ENCODE results near the gene SKIL.
A peak's percentile ranks its signal among the peaks of the same experiment; 100 is the strongest.

The SKIL gene

DNA sequence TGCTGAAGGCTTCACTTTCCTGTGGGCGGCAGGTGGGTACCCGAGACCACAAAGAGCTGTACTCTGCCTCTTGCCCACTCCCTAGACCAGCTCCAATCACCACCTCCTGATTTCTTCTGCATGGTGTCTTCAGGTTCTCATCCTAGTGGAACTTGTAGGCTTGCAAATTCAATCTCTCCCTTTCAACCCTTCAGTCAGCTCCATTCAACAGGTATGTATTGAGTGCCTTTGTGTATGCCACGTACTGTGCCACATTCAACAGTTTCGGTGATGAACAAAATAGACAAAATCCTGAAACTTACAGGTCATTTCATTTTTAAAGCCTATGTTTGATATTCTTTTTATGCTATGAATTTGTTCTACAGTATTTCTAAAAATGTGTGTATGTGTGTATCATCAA lies 55.8 kb downstream of the SKIL start:
- DNase-seq, result no peak

DNA sequence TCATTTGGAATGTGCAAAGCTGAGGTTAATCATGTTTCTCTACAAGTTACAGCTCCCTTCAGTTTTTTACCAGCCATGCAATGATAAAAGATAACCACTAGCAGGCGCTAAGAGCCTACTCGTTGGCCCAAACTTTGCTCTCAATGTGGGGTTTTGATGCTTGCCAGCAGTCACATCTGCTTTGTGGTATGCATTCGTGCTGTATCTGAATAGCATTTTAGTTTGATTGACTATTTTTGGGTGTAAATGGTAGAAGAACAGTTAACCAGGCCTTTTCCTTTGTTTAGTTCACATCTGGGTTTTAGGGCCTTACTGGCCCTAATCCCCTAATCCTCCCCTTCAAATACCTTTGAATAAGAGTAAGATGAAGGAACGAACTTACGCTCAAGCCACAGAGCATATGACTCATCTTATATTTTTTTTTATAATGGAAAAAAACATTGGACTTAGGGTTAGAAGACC lies 56.7 kb downstream of the SKIL start:
- DNase-seq, result no peak

DNA sequence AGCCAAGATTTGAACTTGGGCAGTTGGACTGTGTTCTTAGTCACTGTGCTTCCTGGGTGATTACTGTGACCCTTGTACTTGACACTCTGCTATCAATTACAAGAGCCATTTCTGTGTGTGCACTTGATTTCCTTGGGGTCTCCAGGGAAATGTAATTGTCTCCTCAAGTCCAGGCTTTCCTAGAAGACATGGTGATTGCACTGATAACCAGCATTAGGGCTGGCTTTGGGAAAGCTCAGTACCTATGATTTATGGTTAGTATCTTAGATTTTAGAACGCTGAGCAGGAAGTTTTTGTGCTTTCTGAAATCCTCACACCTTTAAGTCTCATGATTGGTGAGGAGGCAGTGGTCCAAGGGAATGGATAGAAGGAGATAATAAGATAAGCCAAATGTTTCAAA lies 59.6 kb downstream of the SKIL start:
- DNase-seq, result no peak

DNA sequence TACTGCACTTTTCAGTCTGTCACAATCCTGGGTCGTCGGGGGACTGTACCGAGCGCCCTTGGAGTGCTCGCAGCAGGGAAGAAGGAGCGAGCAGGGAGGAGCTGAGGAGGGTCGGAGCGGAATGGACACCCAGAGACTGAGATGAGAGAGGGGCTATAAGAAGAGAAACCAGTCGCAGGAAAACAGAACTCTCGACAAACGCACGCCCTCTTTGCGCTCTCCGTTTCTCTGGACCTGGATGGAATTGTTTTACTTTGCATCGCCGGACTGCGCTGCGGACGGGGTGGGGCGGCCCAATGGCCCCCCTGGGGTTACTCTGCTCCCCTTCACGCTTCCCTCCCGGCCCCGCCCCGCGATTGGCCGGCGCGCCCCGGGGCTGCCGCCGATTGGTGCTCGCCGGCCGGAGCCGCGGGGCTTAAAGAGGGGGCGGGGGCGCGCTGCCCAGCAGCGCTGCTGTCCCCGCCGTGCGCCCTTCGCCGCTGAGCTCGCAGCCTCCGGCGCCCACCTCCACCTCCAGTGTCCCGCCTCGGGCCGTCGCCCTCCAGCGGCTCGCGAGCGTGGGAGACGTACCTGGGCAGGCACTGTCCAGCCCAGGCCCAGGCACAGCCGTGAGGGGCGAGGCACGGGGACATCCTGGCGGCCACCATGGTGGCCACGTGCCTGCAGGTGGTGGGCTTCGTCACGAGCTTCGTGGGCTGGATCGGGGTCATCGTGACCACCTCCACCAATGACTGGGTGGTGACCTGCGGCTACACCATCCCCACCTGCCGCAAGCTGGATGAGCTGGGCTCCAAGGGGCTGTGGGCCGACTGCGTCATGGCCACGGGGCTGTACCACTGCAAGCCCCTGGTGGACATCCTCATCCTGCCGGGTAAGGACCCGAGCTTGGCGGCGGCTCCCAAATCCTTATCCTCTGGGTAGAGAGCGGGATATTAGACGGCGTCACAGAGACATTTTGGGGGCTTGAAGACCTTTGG lies 61.2 kb downstream of the SKIL start, which contains the start of gene CLDN11:
Gene CLDN11 (plus strand): TSS at position 447 of the 977 bp plus-strand sequence. CDS start 199 bp downstream, at position 646.
- peak; percentile 50 for DNase-seq

DNA sequence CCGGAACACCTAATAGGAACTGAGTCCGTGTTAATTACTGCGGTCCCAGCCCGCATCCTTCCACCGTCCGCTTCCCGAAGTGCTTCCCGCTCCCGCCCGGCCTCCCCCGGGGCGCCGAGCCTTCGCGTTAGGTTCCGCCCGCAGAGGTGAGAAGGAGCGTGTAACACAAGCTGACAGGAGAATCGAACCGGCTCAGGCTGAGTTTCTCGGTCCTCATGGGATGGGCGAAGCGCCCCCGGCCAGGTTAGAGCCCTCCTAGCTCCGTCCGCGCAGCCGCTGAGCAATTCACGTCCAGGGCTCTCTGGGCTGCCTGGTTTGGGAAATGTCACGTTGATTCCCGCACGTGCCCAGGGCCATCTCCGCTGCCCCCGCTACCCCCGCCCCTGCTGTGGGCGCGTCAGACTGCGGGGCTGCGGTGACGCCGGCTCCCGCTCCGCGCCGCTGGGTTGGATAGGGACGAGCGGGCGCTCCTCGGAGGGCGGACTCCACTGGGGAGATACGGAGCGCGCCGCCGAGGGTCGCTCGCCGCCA lies 62.1 kb downstream of the SKIL start:
- DNase-seq, result peak; percentile 54

DNA sequence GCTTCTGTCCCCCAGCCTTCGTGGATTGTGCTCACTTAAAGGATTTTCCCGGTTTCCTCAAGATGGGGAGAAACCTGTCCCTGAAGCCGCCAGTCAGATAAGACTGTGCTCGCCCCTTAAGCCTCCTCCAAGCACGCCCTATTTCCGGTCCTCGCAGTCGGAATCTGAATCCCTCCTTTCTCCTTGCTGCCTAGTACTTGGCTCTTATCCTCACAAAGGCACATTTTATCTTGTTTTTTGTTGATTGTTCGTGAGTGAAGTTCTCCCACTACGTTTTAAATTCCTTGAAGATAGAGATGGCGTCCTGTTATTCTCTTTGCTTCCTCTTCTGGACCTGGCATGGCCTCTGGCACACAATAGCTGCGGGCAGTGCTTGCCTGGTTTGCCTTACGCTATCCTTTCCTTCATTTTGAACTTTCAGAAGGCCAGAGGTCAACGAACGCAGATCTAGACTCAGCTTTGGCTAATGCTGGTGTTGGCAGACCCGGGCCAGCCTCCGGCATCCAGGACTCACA lies 62.8 kb downstream of the SKIL start:
- DNase-seq, result no peak

- no peak for DNase-seq
Measured at GRCh38 chr3:170421111-170421641, 63.7 kb downstream of the SKIL start.

GRCh38 chr3:170421758-170422157 lies 64.2 kb downstream of the SKIL start:
- no peak for DNase-seq

DNA sequence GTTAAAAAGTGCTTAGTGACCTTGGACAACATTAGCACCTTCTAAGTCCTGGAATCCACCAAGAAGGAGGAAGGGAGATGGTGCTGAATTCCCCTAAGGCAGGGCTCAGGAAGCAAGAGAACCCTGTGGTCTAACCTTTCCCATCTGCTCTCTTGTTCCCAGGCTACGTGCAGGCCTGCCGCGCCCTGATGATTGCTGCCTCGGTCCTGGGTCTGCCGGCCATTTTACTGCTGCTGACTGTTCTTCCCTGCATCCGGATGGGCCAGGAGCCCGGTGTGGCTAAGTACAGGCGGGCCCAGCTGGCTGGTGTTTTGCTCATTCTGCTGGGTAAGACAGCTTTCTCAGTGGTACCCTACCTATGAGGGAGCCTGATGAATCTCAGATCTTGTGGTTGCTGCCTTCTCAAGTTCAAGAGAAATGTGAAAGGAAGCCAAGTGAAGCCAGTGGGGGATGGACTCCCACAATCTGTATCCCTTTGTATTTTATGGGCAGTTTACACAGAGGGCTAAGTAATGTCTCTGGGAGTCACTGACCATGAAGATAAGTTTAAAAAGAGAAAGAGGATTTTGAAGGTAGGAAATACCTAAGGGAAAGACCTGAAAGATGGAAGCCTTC lies 65.6 kb downstream of the SKIL start:
- no peak for DNase-seq

DNA sequence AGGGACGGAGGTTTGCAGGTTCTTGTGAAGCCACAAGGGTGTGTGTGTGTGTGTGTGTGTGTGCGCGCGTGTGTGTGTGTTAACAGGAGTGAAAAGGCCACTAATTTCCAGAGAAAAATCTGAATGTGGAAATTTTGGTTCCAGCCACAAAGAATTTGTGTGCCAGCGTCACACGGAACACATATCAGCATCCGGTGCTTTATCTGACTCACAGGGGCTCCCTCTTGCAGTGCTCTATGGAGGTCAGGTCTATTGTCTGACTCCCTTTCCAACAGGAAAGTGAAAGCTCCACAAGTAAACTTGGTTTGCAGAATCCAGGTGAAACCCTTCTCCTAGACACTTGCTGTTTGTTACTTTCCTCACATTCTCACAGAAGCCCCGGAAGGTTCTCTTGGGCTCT lies 67.4 kb downstream of the SKIL start:
- DNase-seq, result no peak

GRCh38 chr3:170425491-170426239 lies 68.2 kb downstream of the SKIL start:
- DNase-seq, result peak; percentile 32

DNA sequence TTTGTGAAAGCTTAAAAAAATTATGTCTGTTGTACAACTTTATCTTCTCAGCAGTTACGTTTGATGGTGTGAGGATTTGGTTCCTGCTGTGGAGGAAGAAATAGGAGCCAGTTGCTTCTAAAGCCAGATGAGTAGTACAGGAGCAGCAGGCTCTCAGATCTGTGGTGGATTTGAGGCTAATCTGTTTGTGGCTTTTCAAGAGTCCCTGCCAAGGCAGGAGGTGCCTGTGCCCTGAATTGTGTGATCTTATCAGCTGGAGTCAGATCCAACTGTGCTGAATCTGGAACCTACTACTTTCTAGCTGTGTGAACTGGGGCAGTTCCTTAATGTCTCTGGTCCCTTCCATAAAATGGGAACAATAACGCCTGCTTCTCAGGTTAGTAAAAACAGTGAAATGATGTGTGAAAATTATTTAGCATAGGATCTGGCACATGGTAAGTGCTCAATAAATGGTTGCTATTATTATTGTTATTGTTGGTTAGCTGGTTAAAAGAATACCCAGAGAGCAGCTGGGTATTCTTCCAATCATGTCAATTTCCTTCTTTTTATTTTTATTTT lies 68.8 kb downstream of the SKIL start:
- DNase-seq, result no peak

- no peak for DNase-seq
Measured at GRCh38 chr3:170428095-170428494, 70.6 kb downstream of the SKIL start.

DNA sequence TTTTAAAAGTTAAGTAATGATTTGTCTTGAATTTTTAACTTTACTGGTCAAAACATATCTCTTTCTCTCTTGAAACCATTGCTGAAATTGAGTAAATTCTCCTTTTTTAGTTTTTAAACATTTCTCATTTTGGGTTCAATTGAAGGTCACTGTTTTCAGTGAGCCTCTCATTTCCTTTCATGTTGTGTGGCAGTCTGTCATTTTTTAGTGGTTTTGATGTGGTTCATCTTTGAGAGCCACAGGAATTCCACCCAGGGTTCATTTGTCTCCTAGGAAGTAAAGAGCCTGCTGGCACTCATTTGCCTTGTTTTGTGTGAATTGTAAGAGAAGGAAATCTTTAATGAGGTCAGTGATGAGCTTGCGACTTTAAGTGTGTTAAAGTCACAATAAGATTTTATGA lies 71.5 kb downstream of the SKIL start:
- DNase-seq, result no peak

DNA sequence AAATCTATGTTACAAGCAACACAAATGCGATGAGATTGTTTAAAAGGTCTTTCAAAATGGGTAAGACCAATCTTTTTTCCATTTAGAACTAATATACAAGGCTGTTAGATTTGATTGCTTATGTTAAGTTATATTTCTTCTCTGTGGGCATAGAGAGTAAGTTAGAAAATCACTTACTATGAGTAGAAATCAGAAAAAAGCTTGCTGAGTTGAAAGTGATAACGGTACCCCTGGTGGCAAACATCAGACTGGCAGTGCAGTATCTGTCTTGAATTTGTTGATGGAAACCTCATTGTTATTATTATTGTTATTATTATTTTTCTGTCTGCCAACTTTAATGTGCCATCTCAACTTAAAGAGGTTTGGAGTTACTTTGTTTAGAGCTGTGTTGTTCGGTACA lies 73.5 kb downstream of the SKIL start:
- DNase-seq, result no peak

DNA sequence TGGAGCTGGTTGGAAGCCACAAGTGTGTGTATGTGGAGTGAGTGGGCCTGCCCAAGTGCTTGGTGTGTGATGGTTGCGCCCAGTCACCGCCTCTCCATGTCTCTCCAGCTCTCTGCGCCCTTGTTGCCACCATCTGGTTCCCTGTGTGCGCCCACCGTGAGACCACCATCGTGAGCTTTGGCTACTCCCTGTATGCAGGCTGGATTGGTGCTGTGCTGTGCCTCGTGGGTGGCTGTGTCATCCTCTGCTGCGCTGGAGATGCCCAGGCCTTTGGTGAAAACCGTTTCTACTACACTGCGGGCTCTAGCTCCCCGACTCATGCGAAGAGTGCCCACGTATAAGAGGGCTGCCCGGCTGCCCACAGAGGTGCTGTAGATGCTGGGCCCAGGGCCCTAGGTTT lies 74.9 kb downstream of the SKIL start:
- DNase-seq, result no peak

- no peak for DNase-seq
Measured at GRCh38 chr3:170436697-170437096, 79.2 kb downstream of the SKIL start.

- no peak for DNase-seq
Measured at GRCh38 chr3:170437176-170437575, 79.7 kb downstream of the SKIL start.

- no peak for DNase-seq
Measured at GRCh38 chr3:170437696-170438407, 80.3 kb downstream of the SKIL start.

- DNase-seq, result no peak
Measured at GRCh38 chr3:170438836-170439235, 81.3 kb downstream of the SKIL start.

GRCh38 chr3:170440344-170440743 lies 82.8 kb downstream of the SKIL start:
- DNase-seq, result no peak

GRCh38 chr3:170441412-170441811 lies 83.9 kb downstream of the SKIL start:
- DNase-seq, result no peak

Measured in NCI-H510A (cell line).